Renal pelvis (tissue), 4 donors: ENCODE data around the gene F8. TPM values are rescaled to one million over a fixed set of nuclear protein-coding genes. Genes with fewer than 3 reads are reported as not detected.

Experiments used
- DNase-seq: peaks from one replicate; pipeline ENCODE4 v3.0.0-alpha.2; 2013
- polyA plus RNA-seq, 3 donors: library from polyadenylated mRNA; unstranded; fragments of 120-200 nt; gene quantifications; one replicate each; pipeline ENCODE4 v1.2.1, GENCODE V29; 2013; ENCODE audit not compliant: insufficient read length in 3 of 3

Gene F8
- polyA plus RNA-seq, 3 donors: 12.0 to 14.2 (median 13.3) TPM

- no peak for DNase-seq
These were observed 230.6 kb downstream of the F8 start for GRCh38 chrX:154791939-154792338.

- DNase-seq: no peak
These were observed 231.1 kb downstream of the F8 start for GRCh38 chrX:154791467-154791866.

Other genes with a start within 250 kb of the F8 start
- 10 to 100 TPM; 31.6 to 42.2 (median 36.2) TPM for gene MPP1, start 217.2 kb downstream of the F8 start, polyA plus RNA-seq
- gene SMIM9, start 188.1 kb downstream of the F8 start, polyA plus RNA-seq: not detected
- gene F8A1, start 136.4 kb downstream of the F8 start, polyA plus RNA-seq: 10 to 100 TPM; 11.9 to 23.4 (median 15.5) TPM
- 100 to 1,000 TPM; 100 to 121 (median 110) TPM for gene FUNDC2, start 4.1 kb upstream of the F8 start, polyA plus RNA-seq
- 1 to 10 TPM; 7.1 to 9.7 (median 8.0) TPM for gene CMC4, start 48.4 kb upstream of the F8 start, polyA plus RNA-seq
- gene MTCP1, start 48.4 kb upstream of the F8 start, polyA plus RNA-seq: 10 to 100 TPM; 17.9 to 21.2 (median 18.2) TPM
- gene BRCC3, start 48.8 kb upstream of the F8 start, polyA plus RNA-seq: 10 to 100 TPM; 23.8 to 29.5 (median 25.7) TPM
- 10 to 100 TPM; 69.0 to 73.1 (median 69.4) TPM for gene VBP1, start 193.7 kb upstream of the F8 start, polyA plus RNA-seq
- 1 to 10 TPM; 2.8 to 2.9 (median 2.8) TPM for gene RAB39B, start 241.8 kb upstream of the F8 start, polyA plus RNA-seq